GM18870 (cell line): Measurements from ENCODE around the gene GUCA1A.
"Not testable (repeated sequence)": the region's sequence is repeated elsewhere in the genome, so short reads cannot be mapped to it uniquely, and the experiment has no call there.

ENCODE experiments used
- ATAC-seq: cut with Tn5 transposase; IDR thresholded peaks from one replicate; pipeline ENCODE4 v1.9.1; 2021; ENCODE audit warnings: moderate library complexity; ENCODE audit not compliant: unreplicated experiment

The GUCA1A gene

DNA sequence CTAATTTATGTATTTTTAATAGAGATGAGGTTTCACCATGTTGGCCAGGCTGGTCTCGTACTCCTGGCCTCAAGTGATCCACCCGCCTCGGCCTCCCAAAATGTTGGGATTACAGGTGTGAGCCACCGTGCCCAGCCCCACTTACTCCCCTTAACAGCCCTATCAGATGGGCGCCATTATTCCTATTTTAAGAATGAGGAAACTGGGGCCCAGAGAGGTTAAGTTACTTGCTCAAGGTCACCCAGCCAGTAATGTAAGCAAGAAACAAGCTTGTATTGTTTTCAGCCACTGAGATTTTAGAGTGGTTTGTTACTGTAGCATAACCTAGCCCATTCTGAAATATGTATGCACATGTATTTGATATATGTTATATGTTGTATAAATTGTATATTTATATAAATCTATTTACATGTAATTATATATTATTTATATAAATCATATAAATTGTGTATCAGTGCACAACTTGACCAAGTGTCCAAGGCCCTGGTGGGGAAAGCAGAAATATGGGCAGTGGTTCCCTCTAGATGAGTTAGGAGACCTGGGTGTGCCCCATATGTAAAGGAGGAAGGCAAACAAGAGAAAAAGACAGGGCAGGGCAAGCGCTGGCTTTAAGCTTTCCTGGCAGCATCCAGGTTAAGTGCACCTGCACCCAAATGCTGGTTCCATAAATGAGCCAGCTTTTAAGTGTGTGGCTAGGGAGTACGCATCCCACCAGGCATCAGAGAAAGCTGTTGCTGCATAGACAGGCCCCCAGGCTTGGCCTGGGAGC is 1.2 kb upstream of the GUCA1A start:
- ATAC-seq: no peak

DNA sequence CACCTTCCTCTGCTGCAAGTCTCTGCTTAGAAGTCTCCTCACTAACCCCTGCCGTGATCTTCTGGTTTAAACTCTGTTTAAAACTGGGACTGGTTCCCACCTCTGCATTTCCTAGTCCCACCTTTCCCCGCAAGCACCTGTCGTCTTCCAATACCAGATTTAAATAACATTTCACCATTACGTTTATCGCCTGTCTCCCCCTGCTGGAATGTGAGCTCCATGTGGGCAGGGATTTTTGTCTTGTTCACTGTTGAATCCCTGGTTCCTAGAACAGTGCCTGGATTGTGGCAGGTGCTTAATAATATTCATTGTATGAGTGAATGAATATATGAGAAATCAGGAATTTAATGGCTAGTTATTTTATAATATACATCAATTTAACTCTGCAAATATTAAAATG is 2.7 kb downstream of the GUCA1A start:
- no peak for ATAC-seq

DNA sequence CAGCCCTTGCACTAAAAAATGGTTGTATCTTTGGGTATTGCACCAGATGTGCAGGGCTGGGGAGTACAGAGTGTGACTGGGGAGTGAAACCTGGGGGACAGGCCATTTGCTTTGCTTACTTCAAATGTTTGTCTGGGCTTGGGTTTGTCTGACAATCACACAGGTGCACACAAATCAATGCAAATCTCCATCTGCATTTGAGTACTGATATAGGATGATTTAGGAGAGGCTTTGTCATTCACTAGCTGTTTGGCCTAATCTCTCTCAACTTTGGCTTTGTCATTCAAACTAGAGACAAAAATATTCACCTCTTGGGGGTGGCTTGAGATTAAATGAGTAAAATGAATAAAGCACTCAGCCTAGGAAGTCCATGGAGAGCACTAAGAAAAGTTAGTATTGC is 3.8 kb downstream of the GUCA1A start:
- no peak for ATAC-seq

DNA sequence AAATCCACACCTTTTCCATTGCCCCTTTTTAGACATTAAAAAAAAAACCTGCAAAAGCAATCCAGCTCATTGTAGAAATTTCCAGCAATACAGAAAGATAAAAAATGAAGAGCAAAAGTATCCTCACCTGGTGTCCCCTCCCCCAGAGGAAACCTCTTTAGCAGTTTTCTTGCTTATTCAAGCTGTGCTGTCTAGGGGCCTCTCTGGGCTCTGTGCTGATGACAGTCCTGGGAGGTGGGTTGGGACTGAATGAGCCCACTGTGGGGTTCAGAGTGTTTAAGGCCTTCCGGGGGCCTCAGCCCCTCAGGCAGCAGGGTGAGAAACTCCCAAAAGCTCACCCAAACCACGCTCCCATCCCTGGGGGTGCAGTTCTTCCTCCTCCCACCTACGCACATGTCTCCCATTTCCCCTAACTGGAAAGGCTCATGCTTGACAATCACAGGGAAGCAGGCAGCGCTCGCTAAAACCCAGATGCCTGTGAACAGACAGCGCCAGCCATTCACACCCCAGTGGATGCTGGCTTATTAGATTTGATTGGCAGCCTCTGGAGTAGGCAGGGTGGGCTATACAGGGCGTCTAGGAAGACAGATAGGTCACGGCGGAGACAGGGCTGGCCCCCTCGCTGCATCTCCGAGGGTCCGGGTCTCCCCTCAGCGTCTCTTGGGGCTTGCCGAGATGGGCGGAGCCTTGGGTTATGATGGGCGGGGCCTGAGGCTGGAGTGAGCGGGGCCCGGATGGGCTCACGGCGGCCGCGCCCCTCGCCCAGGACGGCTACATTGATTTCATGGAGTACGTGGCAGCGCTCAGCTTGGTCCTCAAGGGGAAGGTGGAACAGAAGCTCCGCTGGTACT is 4.6 kb downstream of the GUCA1A start:
- no peak for ATAC-seq

DNA sequence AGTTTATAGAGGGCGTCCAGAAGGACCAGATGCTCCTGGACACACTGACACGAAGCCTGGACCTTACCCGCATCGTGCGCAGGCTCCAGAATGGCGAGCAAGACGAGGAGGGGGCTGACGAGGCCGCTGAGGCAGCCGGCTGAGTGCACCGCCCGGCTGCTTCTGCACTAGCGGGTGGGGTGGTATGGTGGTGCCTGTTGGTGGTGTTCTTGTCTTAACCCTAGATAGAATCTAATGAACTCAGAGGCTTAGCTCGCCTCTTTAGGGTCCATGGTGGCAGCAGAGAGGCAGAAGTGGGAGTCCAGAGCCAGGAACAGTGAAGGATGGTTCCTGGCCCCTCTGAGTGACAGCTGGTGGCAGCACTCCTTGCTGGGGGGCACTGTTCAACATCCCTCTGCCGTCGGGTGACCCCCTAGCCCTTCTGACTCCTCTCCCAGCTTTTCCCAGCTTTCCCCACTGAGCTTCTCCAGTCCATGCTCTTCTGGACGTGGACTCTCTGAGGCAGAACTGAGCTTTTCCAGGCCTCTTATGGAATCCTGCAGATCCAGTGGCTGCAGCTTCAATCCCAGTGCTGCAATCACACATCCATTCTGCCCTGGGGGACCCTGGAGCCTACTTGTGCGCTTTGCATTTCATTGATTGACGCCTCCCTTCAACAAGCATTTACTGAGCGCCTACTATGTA is 6.2 kb downstream of the GUCA1A start:
- no peak for ATAC-seq

DNA sequence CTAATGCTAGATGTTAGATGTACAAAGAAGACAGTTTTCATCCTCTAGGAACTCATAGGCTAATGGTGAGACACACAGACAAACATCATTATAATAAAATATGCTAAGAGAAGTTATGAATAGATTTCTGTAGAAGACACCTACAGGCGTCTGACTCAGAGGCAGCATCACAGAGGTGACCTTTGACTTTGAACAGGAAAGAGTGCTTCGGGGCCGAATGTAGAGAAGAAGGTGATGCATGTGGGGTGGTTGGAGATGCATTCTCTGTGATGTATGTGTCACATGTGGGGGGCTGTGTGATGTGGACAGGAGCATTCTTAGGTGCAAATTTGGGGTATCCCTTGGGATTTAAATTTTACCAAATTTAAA is 6.8 kb downstream of the GUCA1A start:
- ATAC-seq: no peak

DNA sequence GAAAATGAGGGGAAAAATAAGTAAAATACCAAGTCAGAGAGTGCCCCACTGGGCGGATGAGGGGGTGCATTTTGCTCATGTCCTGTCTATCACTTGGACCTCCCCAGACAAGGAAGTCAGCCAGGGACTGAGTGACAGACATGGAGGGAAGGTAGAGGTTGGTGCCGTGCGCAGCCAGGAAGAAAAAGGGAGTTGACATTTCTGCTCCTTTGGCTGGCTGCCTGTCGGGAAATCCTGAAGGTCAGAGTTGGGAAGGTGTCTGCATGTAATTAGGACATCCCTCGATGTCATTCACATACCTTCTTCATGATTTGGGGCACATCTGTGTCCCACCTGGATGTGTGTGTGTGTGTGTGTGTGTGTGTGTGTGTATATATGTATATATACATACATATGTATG is 8.9 kb downstream of the GUCA1A start:
- no peak for ATAC-seq

DNA sequence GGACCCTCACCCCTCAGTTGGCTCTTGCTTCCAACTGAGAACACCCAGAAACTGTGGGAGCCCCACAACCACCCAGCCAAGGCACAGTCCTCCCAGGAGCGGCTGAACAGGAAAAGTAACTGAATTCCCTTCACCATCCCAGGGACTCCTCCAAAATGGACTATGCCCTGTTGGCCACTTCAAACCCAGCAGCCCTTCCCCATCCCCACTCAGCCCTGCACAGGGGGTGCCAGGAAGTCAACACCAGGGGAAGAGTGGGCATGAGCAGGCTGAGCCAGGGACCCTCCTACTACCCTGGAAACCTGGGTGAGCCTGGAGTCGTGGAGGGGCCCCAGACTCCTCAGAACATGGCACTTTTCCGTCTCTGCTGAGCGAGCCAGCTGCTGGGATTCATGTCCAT is 11.3 kb downstream of the GUCA1A start:
- ATAC-seq: no peak

DNA sequence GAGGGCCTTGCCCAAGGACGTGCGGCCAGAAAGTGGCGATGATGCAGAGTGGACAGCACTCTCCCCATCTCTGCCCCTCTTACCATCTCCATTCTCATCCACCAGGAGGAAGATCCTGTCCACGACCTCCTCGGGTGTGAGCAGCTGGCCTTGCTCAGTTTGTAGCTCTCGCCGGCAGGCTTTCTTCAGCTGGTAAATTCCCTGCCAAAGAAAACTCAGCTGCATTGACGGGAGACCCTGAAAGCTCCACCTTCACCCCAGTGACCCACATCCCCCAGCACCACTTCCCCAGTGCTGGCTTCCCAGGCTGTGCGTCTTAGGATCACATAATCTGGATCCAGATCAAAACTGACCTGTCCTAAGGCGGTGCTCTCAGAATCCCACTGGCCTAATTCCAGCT is 12.4 kb downstream of the GUCA1A start:
- ATAC-seq: no peak

DNA sequence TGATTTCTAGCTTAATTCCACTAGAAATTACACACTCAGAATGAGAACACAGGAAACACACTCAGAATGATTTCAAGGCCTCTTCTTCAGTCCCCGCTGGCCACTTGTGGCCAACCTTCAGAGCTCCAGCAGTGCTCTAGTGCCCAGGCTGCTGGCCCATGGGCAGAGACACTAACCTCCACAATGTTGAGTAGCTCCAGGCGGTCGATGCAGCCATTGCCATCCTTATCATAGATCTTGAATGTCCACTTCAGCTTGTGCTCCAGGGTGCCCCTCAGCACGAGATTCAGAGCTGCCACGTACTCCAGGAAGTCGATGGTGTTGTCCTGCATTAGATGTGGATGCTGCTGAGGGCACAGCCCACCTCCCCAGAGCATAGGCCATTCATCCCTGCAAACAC is 15.2 kb downstream of the GUCA1A start:
- no peak for ATAC-seq

DNA sequence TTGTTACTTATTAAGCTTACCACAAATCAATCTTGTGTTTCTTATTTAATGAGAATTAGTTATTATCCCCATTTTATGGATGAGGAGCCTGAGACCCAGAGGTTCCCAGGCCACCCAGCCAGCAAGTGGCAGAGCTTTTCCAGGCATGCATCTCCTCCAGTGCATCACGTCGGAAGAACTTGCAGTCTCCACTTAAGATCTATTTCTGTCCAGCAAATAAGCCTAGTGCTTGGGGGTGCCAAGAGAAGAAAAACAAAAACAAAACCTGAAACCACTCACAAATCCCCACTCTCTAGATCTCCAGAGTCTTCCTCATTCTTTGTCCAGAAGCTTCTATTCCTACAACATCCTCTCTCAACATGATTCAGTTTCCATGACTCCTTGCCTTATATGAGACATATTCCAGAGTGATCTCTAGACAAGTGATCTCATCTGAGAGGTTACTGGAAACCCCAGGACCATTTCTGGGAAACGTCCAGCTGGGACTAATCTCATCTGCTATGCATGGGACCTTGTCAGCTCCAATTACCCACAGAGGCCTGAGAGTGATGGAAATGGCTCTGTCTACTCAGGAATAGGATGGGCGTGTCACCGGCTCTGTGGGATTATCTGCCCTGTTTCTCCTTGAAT is 17.5 kb downstream of the GUCA1A start:
- ATAC-seq: no peak

DNA sequence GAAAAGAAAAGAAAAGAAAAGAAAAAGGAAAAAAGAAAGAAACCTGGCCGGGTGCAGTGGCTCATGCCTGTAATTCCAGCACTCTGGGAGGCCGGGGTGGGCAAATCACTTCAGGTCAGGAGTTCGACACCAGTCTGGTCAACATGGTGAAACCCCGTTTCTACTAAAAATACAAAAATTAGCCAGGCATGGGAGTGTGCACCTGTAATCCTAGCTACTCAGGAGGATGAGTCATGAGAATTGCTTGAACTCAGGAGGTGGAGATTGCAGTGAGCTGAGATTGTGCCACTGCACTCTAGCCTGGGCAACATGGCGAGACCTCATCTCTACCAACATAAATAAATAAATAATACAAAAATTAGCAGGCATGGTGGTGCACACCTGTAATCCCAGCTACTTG is 19.2 kb downstream of the GUCA1A start:
- ATAC-seq: not testable (repeated sequence)

DNA sequence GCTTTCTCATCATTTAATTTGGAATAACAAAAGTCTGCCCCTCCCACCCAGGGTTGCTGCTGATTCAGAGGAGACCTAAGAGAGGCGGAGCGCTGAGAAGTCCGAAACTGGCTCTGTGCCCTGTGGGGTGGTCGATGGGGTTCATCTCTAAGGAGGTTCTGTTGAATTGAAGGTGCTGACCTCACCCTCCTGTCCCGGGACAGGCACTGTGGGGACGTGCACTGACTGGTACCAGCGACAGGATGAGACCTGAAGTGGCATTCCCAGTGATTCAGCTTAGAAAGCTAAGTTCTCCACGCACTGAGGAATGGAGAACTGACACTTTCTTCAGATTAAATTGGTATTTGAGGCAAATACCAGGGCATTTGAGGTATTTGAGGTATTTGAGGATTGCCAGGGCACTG is 20.3 kb downstream of the GUCA1A start:
- no peak for ATAC-seq

DNA sequence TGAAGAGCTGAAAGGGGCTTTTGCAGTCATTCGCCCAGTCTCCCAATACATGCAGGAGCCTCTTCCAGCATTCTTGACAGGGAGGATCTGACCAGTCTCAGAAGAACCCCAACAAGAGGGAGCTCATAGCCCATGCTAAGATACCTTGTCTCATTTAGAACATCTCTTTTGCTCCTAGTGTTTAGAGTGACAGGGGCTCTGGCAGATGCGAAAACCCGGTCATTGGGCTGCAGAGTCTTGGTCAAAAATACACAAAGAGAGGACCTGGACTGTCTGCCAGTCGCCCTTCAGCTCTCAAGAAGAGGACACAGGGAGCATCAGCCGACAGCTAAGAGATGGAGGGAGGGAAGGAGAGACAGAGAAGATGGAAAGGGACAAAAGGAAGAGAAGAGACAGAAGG is 20.9 kb downstream of the GUCA1A start:
- ATAC-seq: no peak

DNA sequence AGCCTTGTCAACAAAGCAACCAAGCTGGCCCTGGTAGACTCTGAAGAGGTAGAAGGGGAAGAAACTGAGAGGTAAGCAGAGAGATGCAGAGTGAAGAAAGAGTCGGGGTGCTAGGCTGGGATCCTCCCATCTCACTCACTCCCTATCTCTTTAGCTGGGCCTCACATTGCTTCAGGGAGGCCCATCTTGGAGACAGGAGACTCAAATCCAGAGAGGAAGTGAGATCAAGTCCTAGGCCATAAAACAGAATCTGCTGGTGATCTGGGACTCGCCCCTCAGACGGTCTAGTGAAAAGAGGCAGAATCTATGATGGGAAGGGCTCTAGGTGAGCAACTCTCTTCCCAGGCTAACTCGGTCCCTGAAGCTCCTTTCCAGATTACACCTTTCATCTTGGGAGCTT is 22.3 kb downstream of the GUCA1A start:
- no peak for ATAC-seq

DNA sequence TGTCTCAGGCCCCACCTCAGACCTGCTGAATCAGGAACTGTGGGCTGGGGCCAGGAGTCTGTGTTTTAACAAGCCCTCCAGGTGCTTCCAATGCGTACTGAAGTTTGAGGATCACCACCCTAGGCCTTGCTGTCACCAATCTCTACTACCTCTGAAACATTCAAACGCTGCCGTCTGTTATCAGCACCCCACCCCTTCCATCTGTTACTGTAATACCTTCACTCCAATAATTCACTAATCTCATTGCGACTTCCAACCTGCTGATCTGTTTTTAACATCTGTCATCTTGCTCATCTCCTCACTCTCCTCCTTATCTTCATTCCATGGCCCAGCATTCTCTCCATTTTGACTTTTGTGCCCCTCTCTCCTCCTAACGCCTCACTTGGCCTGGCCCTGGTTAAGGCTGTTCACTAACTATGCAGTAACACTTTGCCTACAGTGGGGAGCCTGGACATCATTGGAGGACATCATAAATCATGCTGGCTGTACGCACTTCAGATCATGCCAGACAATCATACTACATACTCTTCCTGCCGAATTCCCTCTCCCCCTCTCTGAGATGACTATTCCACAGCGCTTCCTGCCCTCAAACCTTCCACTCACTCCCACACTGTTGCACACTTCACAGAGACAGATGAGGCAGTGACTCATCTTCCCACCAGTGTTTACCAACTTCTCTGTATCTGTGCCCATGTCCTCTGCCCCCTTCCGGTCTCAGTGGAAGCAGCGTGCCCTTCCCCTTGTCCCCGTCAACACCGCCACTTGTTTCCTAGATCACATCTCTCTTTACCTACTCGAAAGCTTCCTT is 24.6 kb downstream of the GUCA1A start:
- no peak for ATAC-seq

DNA sequence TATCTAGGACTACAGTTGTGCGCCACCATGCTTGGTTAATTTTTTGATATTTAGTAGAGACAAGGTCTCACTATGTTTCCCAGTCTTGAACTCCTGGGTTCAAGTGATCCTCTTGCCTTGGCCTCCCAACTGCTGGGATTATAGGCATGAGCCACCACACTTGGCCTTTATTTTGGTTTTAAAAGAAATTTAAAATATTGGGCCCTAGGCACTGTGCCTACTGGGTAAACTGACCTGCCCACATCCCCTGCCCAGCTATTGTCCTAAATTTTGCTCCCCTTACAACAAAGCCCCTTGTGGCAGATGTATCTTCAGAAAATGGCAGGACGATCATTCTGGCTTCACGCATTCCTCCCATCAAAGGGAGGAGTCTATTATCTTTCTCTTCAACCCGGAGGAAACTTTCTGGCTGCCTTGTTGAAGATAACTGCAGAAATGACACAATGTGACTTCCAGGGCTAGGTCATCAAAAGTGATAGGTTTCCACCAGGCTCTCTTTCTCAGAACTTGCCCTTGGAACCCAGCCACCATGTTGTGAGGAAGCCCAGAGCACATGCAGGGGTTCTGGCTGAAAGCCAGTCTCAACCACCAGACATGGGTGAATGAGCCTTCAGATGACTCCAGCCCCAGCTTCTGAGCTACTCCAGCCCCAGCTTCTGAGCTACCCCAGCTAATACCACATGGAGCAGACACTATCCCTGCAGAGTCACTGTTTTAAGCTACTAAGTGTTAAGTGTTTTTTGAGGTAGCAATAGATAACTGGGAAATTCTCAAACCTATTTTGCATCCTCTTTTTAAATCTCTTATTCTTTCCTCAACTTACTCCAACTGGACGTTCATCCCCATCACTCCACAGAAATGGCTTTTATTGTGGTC is 26.2 kb downstream of the GUCA1A start:
- ATAC-seq: no peak

DNA sequence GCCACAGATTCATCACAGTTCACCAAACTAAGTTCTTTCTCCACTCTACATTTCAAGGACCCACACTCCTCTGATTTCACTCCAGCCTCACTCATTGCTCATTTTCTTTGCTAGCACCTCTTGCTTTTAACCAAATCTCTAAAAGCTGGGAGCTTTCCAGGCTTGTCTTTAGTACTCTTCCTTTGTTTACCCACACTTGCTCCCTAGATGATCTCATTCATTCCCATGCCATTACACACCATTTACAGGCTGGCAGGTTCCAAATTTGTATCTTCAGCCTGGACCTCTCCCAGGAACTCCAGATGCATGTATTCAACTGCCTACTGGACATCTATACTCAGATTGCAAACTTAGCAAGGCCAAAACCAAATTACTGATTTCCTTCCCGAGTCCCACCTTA is 26.9 kb downstream of the GUCA1A start:
- no peak for ATAC-seq

DNA sequence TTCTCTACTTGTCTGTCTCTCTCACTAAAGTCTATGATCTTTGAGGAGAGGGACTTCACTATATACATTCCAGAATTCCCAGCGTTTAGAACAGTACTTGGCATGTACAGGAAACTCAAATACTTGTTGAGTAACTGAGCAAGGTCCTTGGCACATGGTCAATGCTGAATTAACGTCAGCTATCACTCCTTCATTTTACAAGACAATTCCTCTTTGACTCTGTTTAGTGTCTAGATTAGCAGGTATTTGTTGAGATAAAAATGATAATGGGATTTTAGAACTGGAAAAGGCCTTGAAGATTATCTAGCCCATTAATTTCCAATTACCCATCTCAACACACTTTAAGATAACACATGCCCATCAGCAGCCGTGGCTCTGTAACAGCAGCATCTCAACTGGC is 28.2 kb downstream of the GUCA1A start:
- no peak for ATAC-seq
